Activated naive CD4-positive, alpha-beta T cell (primary cell): ENCODE measurements around the gene GPR89B.
"Not testable (repeated sequence)": the region's sequence is repeated elsewhere in the genome, so short reads cannot be mapped to it uniquely, and the experiment has no call there.

ENCODE experiments used
- DNase-seq, 4 experiments: peaks; one replicate each; lab custom pipeline; 2025; lab: John Stamatoyannopoulos, UW

Gene GPR89B

DNA sequence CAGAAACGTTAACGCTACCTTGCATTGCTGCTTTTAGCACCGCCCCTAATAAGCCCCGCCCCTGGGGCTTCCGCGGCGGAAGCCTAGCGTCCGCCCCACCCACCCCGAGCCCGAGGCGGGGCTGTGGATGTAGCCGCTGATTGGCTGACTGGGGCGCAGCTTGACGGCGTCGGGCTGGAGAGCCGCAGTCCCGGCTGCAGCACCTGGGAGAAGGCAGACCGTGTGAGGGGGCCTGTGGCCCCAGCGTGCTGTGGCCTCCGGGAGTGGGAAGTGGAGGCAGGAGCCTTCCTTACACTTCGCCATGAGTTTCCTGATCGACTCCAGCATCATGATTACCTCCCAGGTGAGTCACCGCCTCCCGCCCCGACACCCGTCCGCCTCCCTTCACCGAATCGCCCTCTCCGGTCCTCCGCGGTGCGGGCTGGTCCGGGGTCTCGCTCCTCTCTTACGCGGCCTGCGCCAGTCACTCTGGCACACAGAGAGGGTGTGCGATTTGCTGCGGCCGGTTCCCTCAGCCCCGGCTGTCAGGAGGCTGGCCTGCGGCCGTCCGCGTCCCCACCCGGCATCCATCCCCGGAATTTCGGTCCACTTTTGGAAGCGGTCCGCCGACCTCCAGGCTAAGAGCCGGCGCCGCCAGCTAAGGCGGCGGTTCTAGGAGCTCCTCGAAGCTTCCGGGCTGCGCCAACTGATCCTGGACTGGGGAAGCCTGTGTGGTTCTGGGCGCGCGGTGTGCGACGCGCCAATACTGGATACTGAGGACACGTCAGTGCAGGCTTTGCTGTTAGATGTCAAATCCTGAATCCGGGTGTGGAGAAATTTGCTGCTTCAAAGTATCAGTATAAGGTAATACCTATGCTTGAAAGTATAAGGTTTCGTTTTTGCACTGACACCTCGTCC, at the start of gene GPR89B:
TSS of gene GPR89B (plus strand) at position 185 of the 897 bp plus-strand sequence. CDS start at position 302, 117 bp downstream.
- peak; percentile 68 to 93 (median 76) for DNase-seq

- no peak for DNase-seq
Observed at GRCh38 chr1:147879911-147880310, 48.3 kb upstream of the GPR89B start.

DNA sequence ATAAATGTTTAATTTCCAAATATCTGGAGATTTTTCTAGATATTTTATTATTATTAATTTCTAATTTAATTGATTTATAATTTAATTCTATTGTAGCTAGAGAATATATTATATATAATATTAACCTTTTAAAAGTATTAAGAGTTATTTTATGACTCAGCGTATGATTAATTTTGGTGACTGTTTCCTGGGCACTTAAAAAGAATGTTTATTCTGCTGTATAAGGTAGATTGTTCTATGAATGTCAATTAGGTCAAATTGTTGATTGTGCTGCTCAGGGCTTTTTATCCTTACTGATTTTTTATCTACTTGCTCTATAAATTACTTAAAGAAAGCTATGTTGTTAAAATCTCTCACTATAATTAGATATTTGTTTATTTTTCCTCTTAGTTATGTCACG, 45.7 kb upstream of the GPR89B start:
- DNase-seq: no peak

GRCh38 chr1:147890177-147890790, 37.9 kb upstream of the GPR89B start:
- peak; percentile 13 to 54 (median 32) for DNase-seq

GRCh38 chr1:147891088-147891487, 37.1 kb upstream of the GPR89B start:
- no peak for DNase-seq

GRCh38 chr1:147892216-147892615, 36.0 kb upstream of the GPR89B start:
- no peak for DNase-seq

- no peak for DNase-seq
Observed at GRCh38 chr1:147892731-147893214, 35.4 kb upstream of the GPR89B start.

DNA sequence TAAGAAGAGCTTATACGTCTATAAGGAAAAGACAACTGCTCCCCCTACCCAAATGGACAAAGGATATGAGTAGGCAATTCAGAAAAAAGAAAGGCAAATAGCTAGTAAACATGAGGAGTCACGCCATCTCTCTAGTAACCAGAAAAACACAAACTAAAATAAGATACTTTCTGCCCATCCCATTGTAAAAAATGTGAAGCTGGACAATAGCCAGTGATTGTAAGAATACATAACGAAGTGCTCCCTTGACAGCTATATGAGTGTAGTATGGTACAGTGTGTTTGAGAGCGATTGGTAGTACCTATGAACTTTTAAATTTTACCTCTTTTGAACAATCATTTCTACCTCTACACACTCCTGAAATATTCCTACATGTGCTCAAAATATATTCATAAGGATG, 33.1 kb upstream of the GPR89B start:
- DNase-seq: no peak

DNA sequence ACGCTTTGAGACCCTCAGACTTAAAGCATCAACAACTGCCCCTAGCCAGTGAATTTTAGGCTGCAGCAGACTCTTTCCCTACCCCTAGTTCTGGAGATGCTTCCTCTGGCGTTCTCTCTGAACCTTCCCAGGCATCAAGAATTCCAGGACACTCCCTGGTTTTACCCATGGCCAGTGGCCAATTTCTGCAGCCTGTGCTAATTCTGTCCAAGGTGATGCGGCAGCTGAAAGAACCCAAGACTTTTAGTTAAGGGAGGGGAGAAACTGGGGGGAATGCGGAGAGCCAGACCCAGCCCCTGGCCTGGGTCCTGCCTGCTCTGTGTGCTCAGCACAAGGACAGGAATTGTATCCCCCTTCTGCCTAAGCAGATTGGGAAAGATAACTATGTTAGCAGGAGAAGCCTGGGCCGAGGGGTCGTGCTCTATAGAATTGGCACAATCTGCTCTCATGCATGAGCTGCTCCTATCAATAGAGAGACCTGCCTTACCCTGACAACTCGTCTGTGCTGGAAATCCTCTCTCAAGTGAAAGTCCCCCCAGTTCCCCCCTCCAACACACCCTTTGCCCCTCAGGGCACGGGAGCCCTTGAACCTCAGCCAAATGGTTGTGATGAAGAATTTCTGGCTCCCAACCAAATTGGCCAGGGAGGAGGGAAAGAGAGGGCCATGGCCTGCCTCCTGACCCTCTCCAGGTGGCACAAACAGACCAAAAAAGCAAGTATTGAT, 31.0 kb upstream of the GPR89B start:
- no peak for DNase-seq

DNA sequence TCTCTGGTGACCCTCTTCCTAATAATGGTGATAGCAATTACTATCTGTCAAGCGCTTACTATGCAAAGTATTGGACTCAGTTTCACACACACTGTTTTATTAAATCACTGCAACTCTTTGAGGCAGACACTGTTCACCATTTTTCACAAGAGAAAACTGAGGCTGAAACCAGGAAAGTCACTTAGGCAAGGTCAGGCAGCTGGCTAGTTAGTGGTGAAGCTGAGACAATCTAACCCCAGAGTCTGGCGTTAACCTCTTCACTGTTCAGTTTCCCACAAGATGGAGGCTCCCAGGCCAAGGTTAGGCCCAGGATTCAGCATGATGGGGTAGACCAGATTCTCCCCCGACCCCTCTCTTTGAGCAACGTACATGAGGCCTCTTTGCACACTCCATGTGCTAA, 30.4 kb upstream of the GPR89B start:
- no peak for DNase-seq

DNA sequence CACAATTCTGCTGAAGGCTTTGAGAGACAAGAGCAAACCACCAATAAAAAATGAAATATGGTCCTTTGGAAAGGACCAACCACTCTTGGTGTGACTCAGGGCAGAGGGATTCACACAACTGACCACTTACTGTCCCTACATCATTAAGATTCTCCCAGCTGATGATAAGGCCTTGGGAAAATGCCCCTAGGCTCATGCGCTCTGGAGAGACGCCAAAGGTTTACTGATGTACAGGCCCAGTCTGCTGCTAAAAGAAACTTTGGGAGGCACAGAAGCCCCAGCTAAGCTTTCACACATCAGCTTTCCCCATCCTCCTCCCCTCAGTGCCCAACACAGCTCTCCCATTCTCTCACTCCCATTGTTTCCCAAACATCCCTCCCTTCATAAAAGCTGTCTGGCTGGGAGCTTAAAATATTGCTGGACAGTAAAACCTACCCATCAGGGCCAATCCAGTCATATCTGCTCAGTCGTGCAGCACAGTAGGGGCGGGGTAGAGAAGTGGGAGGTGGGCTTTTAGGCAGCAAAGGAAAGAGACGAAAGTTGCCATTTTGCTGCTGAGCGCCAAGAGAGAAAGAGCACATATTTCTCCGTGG, 25.9 kb upstream of the GPR89B start, which contains the start of gene GJA8:
TSS of gene GJA8 (plus strand) at position 543 of the 593 bp plus-strand sequence. CDS start 5,161 bp downstream, outside the sequence.
- DNase-seq: no peak

- no peak for DNase-seq
Observed at GRCh38 chr1:147904726-147905125, 23.5 kb upstream of the GPR89B start.

GRCh38 chr1:147907786-147908509, 20.3 kb upstream of the GPR89B start:
- no peak for DNase-seq

DNA sequence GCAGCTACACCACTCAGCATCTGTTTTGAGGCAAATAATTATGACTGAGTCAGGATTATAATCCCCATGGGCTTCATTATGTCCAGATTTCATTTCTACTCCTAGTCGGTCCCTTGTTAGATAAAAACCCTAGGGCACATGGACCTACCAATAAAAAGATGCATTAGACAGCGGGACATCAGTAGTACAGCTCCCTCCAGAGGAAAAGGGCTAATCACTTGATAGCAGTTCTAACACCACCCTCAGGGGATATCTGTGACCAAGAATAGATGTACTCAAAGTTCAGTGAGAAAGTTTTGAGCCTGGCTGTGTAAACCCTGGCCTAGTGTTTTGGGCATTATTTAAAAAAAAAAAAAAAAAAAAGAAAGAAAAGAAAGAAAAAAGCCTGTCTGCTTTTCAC, 15.7 kb upstream of the GPR89B start:
- no peak for DNase-seq

DNA sequence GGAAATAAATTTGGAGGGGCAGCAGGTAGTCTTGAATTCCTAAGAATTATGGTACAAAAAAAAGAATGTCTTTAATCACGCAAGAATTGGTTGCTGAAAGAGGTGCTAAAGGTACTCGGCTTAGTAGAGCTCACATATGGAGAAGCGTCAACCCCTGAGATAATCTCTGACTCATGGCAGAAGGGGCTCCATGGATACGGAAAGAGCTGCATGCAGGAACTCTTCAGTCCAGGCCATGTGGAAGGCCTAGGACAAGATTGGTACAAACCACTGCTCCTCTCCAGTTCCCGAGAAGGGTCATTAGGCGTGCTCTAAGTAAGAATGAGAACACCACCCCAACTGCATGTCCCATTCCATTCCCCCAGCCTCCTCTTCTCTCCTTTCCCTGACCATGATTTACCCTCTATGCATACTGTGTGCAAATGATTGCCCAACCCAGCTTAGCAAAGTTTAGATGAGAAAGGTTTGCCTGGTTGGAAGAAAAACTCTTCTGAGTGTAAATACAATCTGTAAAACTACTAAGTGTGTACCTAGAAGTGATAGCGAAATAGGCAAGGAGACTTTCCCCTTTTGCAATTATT, 14.8 kb upstream of the GPR89B start:
- DNase-seq: no peak

GRCh38 chr1:147919896-147920295, 8.3 kb upstream of the GPR89B start:
- no peak for DNase-seq

DNA sequence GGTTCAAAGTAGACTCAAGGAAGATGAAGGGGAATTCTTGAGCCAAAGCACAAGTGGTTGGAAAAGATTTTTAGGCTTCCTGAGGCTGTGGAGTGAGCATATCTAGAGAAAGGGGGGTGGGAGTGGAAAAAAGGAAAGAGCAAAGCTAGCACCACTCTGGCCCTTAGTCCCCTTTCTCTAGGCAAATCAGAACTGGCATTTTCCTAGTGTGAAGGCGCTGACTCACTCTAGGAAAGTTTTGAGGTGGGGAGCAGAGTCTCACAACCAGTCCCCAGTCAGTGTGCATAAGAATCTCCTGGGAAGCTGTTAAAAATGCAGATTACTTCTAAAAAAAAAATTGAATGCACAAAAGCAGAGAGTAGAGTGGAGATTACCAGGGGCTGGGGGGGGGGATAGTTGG, 3.4 kb upstream of the GPR89B start:
- DNase-seq: no peak

- not testable (repeated sequence) for DNase-seq
Observed at GRCh38 chr1:147927215-147927614, 1.0 kb upstream of the GPR89B start.

DNA sequence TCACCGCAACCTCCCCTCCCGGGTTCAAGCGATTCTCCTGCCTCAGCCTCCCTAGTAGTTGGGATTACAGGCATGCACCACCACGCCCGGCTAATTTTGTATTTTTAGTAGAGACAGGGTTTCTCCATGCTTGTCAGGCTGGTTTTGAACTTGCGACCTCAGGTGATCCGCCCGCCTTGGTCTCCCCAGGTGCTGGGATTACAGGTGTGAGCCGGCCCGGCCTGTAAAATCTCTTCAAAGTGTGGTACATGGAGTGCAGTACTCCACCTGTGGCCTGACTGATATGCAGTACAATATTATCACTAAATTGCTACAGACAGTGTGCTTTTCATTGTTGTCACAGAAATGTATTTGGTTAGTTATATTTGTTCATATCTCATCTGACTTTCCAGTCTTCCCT, 531 bp upstream of the GPR89B start:
- DNase-seq: not testable (repeated sequence)

- not testable (repeated sequence) for DNase-seq
Observed at GRCh38 chr1:147931137-147931536, 2.9 kb downstream of the GPR89B start.

GRCh38 chr1:147935296-147935695, 7.1 kb downstream of the GPR89B start:
- DNase-seq: not testable (repeated sequence)
